Measurements from ENCODE around the gene MSX2.
A peak's percentile ranks its signal among the peaks of the same experiment; 100 is the strongest.

The MSX2 gene

GRCh38 chr5:174719793-174720611, 4.4 kb upstream of the MSX2 start:
- Mint-ChIP-seq H3K4me3 (peak overlapping the region; percentile 63), H3K4me1 (peaks cover 75% of the 10 kb centered on the region), H3K36me3 (ENCODE audit: low read depth) (no peaks in the 10 kb centered on the region), H3K9me3 (no peaks in the 10 kb centered on the region), H3K27ac (no peak overlapping the region), H3K27me3 (ENCODE audit: low read depth, poor library complexity) (peaks cover 51% of the 10 kb centered on the region)
- TF ChIP-seq, protein P1, sequence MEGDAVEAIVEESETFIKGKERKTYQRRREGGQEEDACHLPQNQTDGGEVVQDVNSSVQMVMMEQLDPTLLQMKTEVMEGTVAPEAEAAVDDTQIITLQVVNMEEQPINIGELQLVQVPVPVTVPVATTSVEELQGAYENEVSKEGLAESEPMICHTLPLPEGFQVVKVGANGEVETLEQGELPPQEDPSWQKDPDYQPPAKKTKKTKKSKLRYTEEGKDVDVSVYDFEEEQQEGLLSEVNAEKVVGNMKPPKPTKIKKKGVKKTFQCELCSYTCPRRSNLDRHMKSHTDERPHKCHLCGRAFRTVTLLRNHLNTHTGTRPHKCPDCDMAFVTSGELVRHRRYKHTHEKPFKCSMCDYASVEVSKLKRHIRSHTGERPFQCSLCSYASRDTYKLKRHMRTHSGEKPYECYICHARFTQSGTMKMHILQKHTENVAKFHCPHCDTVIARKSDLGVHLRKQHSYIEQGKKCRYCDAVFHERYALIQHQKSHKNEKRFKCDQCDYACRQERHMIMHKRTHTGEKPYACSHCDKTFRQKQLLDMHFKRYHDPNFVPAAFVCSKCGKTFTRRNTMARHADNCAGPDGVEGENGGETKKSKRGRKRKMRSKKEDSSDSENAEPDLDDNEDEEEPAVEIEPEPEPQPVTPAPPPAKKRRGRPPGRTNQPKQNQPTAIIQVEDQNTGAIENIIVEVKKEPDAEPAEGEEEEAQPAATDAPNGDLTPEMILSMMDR (IDR thresholded peaks at IDR 0.05), result no peak
- DNase-seq, result peak; percentile 12

DNA sequence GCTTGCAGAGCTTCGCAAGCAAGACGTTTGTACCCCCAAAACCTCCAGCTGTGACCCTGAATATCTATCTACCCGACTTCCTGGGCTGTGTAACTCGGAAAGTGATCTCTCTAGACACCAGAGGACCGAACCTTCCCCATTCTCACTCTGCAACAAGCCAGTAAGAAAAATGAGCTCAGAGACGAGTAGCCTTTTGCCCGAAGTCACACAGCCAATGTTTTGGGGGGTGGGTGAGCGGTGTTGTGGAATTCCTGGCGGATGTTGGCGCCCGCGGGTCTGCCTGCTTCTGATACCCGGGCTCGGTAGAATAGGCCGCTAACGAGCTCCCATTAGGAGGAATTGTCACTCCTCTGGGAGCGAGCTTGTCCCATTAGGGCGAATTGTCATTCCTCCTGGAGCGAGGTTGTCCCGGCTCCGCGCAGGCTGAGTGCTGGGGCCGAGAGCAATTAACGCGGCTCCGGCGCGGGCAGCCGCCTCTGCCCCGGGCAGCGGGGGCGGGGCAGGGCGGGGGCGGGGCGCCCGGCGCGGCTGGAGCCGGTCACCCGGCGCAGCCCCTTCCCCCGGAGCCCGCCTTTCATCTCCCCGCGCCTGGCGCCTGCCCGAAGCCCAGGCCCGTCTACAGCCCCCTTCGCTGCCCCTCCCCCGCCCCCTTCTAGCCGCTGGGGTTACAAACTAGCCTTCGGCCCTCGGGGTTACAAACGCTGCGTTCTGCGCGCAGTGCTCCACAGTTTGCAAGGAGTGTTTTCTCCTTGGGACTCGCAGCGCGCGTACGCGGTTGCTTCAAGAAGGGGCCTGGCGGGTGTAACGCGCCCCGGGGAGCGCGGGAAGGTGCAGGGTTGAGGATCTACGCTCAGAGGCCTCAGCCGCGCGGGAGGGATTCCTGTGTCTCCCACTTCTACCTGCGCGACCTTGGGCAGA, 3.5 kb upstream of the MSX2 start:
- H3K36me3 Mint-ChIP-seq (ENCODE audit: low read depth), result no peaks in the 10 kb centered on the region
- TF ChIP-seq, protein P1 (IDR thresholded peaks at IDR 0.05), result no peak
- DNase-seq, result peak; percentile 90
- peaks cover 59% of the 10 kb centered on the region for H3K27me3 Mint-ChIP-seq (ENCODE audit: low read depth, poor library complexity)
- H3K4me3 Mint-ChIP-seq, result peak overlapping the region; percentile 87
- peak overlapping the region; percentile 54 for H3K27ac Mint-ChIP-seq
- H3K9me3 Mint-ChIP-seq, result no peaks in the 10 kb centered on the region
- H3K4me1 Mint-ChIP-seq, result peaks cover 74% of the 10 kb centered on the region

- Mint-ChIP-seq H3K27me3 (ENCODE audit: low read depth, poor library complexity) (peaks cover 69% of the 10 kb centered on the region), H3K9me3 (no peaks in the 10 kb centered on the region), H3K4me1 (peaks cover 77% of the 10 kb centered on the region), H3K4me3 (peak overlapping the region; percentile 87), H3K36me3 (ENCODE audit: low read depth) (no peaks in the 10 kb centered on the region), H3K27ac (peak overlapping the region; percentile 54)
- DNase-seq, result no peak
- TF ChIP-seq, protein P1 (IDR thresholded peaks at IDR 0.05), result no peak
Measured at GRCh38 chr5:174721530-174722432, 2.6 kb upstream of the MSX2 start.

DNA sequence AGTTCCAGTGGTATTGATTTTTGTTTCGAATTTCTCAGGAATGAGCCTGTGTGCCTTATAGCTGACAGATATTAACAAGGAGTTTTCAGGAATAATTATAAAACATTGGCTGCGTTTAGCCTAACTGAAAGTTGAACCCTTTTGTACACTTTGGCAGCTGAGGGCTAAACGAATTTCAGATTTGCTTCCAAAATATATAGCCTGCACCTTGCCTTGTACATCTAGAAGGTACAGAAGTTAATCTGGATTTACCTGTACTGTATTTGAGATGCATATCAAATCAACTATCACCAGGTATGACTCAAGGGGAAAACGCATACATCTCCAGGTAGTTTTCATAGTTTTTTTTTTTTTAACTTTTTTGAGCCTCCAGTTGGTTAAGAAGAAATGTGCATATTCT, 1.9 kb upstream of the MSX2 start:
- TF ChIP-seq, protein P1 (IDR thresholded peaks at IDR 0.05), result no peak
- no peak for DNase-seq
- Mint-ChIP-seq H3K4me3 (peak overlapping the region; percentile 87), H3K27ac (no peak overlapping the region), H3K36me3 (ENCODE audit: low read depth) (no peaks in the 10 kb centered on the region), H3K27me3 (ENCODE audit: low read depth, poor library complexity) (peaks cover 74% of the 10 kb centered on the region), H3K9me3 (no peaks in the 10 kb centered on the region), H3K4me1 (peaks cover 84% of the 10 kb centered on the region)

- TF ChIP-seq, protein P1 (IDR thresholded peaks at IDR 0.05), result no peak
- Mint-ChIP-seq H3K4me3 (peak overlapping the region; percentile 87), H3K27ac (peak overlapping the region; percentile 79), H3K4me1 (peaks cover 84% of the 10 kb centered on the region), H3K9me3 (no peaks in the 10 kb centered on the region), H3K36me3 (ENCODE audit: low read depth) (peaks cover 6% of the 10 kb centered on the region), H3K27me3 (ENCODE audit: low read depth, poor library complexity) (peaks cover 77% of the 10 kb centered on the region)
- DNase-seq, result no peak
Measured at GRCh38 chr5:174723315-174723978, 935 bp upstream of the MSX2 start.

Measured in nephron progenitor cell (in vitro differentiated cells).